ENCODE results near the gene UFD1. TPM values are rescaled to one million over a fixed set of nuclear protein-coding genes. Genes with fewer than 3 reads are reported as not detected.

UFD1 gene
- total RNA-seq, 4 donors from 2014 or later: 26.9 to 38.1 (median 30.1) TPM

GRCh38 chr22:19522881-19523239 lies 43.9 kb upstream of the UFD1 start:
- no peak for DNase-seq (ENCODE audit: low spot score in 2 of 2)
- Histone ChIP-seq H3K4me1 (peaks cover 0 to 22% (median 0%) of the 10 kb centered on the region in 4 donors), H3K36me3 (no peaks in the 10 kb centered on the region), H3K27me3 (peaks cover 0 to 50% of the 10 kb centered on the region in 2 donors), H3K27ac (peak overlapping the region in 1 of 4 donors; percentile 57), H3K9me3 (no peaks in the 10 kb centered on the region), H3K4me3 (peak overlapping the region in 3 of 4 donors; percentile 17 to 43 (median 17))
- no peak for TF ChIP-seq POLR2A (IDR thresholded peaks at IDR 0.05)
- no peak for TF ChIP-seq CTCF (IDR thresholded peaks at IDR 0.05)
- no peak for TF ChIP-seq EP300 (IDR thresholded peaks at IDR 0.05)
- WGBS, 2 donors: 31 to 36% methylated on average over 9 of the region's 9 CpGs

GRCh38 chr22:19522190-19522880 lies 43.3 kb upstream of the UFD1 start:
- TF ChIP-seq EP300 (IDR thresholded peaks at IDR 0.05) (no peak), CTCF (IDR thresholded peaks at IDR 0.05) (no peak), POLR2A (IDR thresholded peaks at IDR 0.05) (no peak)
- Histone ChIP-seq H3K27ac (peak overlapping the region in 1 of 4 donors; percentile 57), H3K4me3 (peak overlapping the region in 3 of 4 donors; percentile 17 to 43 (median 17)), H3K27me3 (peaks cover 0 to 50% of the 10 kb centered on the region in 2 donors), H3K9me3 (no peaks in the 10 kb centered on the region), H3K4me1 (peaks cover 0 to 22% (median 0%) of the 10 kb centered on the region in 4 donors), H3K36me3 (no peaks in the 10 kb centered on the region)
- 59 to 62% methylated on average over 6 to 16 of the region's 16 CpGs for WGBS, 2 donors
- no peak for DNase-seq (ENCODE audit: low spot score in 2 of 2)

GRCh38 chr22:19520566-19521305 lies 41.7 kb upstream of the UFD1 start:
- no peak overlapping the region for H3K27ac ChIP-seq

GRCh38 chr22:19520007-19520406 lies 41.0 kb upstream of the UFD1 start:
- DNase-seq (ENCODE audit: low spot score in 2 of 2): no peak
- Histone ChIP-seq H3K4me1 (peaks cover 0 to 21% (median 0%) of the 10 kb centered on the region in 4 donors), H3K36me3 (no peaks in the 10 kb centered on the region), H3K4me3 (no peak overlapping the region), H3K9me3 (no peaks in the 10 kb centered on the region), H3K27ac (no peak overlapping the region), H3K27me3 (peaks cover 0 to 29% of the 10 kb centered on the region in 2 donors)
- WGBS, 2 donors: 91 to 93% methylated on average over 6 of the region's 6 CpGs
- TF ChIP-seq CTCF (IDR thresholded peaks at IDR 0.05): no peak
- TF ChIP-seq EP300 (IDR thresholded peaks at IDR 0.05): no peak
- no peak for TF ChIP-seq POLR2A (IDR thresholded peaks at IDR 0.05)

More at GRCh38 chr22:19520566-19521305, 41.7 kb upstream of the UFD1 start:
- WGBS, 2 donors: 92% methylated on average over 10 of the region's 10 CpGs
- peaks cover 0 to 22% (median 0%) of the 10 kb centered on the region in 4 donors for H3K4me1 ChIP-seq
- TF ChIP-seq POLR2A (IDR thresholded peaks at IDR 0.05) (no peak), EP300 (IDR thresholded peaks at IDR 0.05) (no peak), CTCF (IDR thresholded peaks at IDR 0.05) (no peak)
- no peaks in the 10 kb centered on the region for H3K36me3 ChIP-seq
- H3K9me3 ChIP-seq: no peaks in the 10 kb centered on the region
- peak overlapping the region in 1 of 4 donors; percentile 43 for H3K4me3 ChIP-seq
- H3K27me3 ChIP-seq: peaks cover 0 to 36% of the 10 kb centered on the region in 2 donors
- DNase-seq (ENCODE audit: low spot score in 2 of 2): no peak

All from tibial nerve (tissue), 4 donors.